T-helper 1 cell treated with Interleukin-12 subunit alpha and Interleukin-12 subunit beta and Interleukin-4 antibody, amounts not matched to agents 30 μg/mL and 1 μg/mL, for 36 hours (primary cell): ENCODE measurements around the gene ARL15.

Experiments
- H3K27ac Mint-ChIP-seq: one replicate; pipeline ENCODE4 v1.8.0; 2021; ENCODE audit warnings: mild to moderate bottlenecking, mixed read lengths
- H3K27me3 Mint-ChIP-seq: one replicate; pipeline ENCODE4 v1.8.0; 2021; ENCODE audit warnings: low read depth, mixed read lengths
- H3K36me3 Mint-ChIP-seq: one replicate; pipeline ENCODE4 v1.8.0; 2021; ENCODE audit warnings: low read depth, mixed read lengths
- H3K4me1 Mint-ChIP-seq: one replicate; pipeline ENCODE4 v1.8.0; 2021; ENCODE audit warnings: low read depth, mixed read lengths
- H3K4me3 Mint-ChIP-seq: one replicate; pipeline ENCODE4 v1.8.0; 2021; ENCODE audit warnings: mild to moderate bottlenecking, moderate library complexity, mixed read lengths
- H3K9me3 Mint-ChIP-seq: one replicate; pipeline ENCODE4 v1.8.0; 2021; ENCODE audit warnings: mixed read lengths

ARL15 gene

GRCh38 chr5:54197018-54197417 is 113.4 kb downstream of the ARL15 start:
- Mint-ChIP-seq H3K9me3 (peaks cover 10% of the 10 kb centered on the region), H3K36me3 (no peaks in the 10 kb centered on the region), H3K4me1 (no peaks in the 10 kb centered on the region), H3K4me3 (no peak overlapping the region), H3K27me3 (no peaks in the 10 kb centered on the region), H3K27ac (no peak overlapping the region)

- Mint-ChIP-seq H3K27ac (no peak overlapping the region), H3K4me3 (no peak overlapping the region), H3K36me3 (no peaks in the 10 kb centered on the region), H3K9me3 (peaks cover 4% of the 10 kb centered on the region), H3K4me1 (no peaks in the 10 kb centered on the region), H3K27me3 (no peaks in the 10 kb centered on the region)
Observed at GRCh38 chr5:54195701-54196100, 114.7 kb downstream of the ARL15 start.

- Mint-ChIP-seq H3K4me1 (no peaks in the 10 kb centered on the region), H3K27ac (no peak overlapping the region), H3K4me3 (no peak overlapping the region), H3K9me3 (no peaks in the 10 kb centered on the region), H3K36me3 (no peaks in the 10 kb centered on the region), H3K27me3 (no peaks in the 10 kb centered on the region)
Observed at GRCh38 chr5:54194318-54194717, 116.1 kb downstream of the ARL15 start.

- Mint-ChIP-seq H3K36me3 (no peaks in the 10 kb centered on the region), H3K27ac (no peak overlapping the region), H3K4me1 (no peaks in the 10 kb centered on the region), H3K9me3 (peaks cover 3% of the 10 kb centered on the region), H3K4me3 (no peak overlapping the region), H3K27me3 (no peaks in the 10 kb centered on the region)
Observed at GRCh38 chr5:54187694-54188093, 122.7 kb downstream of the ARL15 start.

GRCh38 chr5:54186912-54187445 is 123.4 kb downstream of the ARL15 start:
- peaks cover 3% of the 10 kb centered on the region for H3K9me3 Mint-ChIP-seq
- no peak overlapping the region for H3K27ac Mint-ChIP-seq
- H3K36me3 Mint-ChIP-seq: no peaks in the 10 kb centered on the region
- H3K4me3 Mint-ChIP-seq: no peak overlapping the region
- H3K4me1 Mint-ChIP-seq: no peaks in the 10 kb centered on the region
- H3K27me3 Mint-ChIP-seq: no peaks in the 10 kb centered on the region

- Mint-ChIP-seq H3K27me3 (no peaks in the 10 kb centered on the region), H3K27ac (no peak overlapping the region), H3K36me3 (no peaks in the 10 kb centered on the region), H3K4me3 (no peak overlapping the region), H3K4me1 (no peaks in the 10 kb centered on the region), H3K9me3 (peaks cover 3% of the 10 kb centered on the region)
Observed at GRCh38 chr5:54186108-54186507, 124.3 kb downstream of the ARL15 start.

GRCh38 chr5:54184806-54185205 is 125.6 kb downstream of the ARL15 start:
- Mint-ChIP-seq H3K27me3 (no peaks in the 10 kb centered on the region), H3K9me3 (peaks cover 3% of the 10 kb centered on the region), H3K4me3 (no peak overlapping the region), H3K4me1 (no peaks in the 10 kb centered on the region), H3K36me3 (no peaks in the 10 kb centered on the region), H3K27ac (no peak overlapping the region)

- H3K4me1 Mint-ChIP-seq: no peaks in the 10 kb centered on the region
- H3K27me3 Mint-ChIP-seq: no peaks in the 10 kb centered on the region
- H3K27ac Mint-ChIP-seq: no peak overlapping the region
- H3K9me3 Mint-ChIP-seq: peaks cover 3% of the 10 kb centered on the region
- no peak overlapping the region for H3K4me3 Mint-ChIP-seq
- H3K36me3 Mint-ChIP-seq: no peaks in the 10 kb centered on the region
Observed at GRCh38 chr5:54180630-54181031, 129.7 kb downstream of the ARL15 start.

- no peaks in the 10 kb centered on the region for H3K4me1 Mint-ChIP-seq
- no peaks in the 10 kb centered on the region for H3K36me3 Mint-ChIP-seq
- no peak overlapping the region for H3K4me3 Mint-ChIP-seq
- H3K27me3 Mint-ChIP-seq: no peaks in the 10 kb centered on the region
- H3K27ac Mint-ChIP-seq: no peak overlapping the region
- H3K9me3 Mint-ChIP-seq: no peaks in the 10 kb centered on the region
Observed at GRCh38 chr5:54178991-54179390, 131.4 kb downstream of the ARL15 start.

GRCh38 chr5:54178207-54178606 is 132.2 kb downstream of the ARL15 start:
- Mint-ChIP-seq H3K36me3 (no peaks in the 10 kb centered on the region), H3K27me3 (no peaks in the 10 kb centered on the region), H3K27ac (no peak overlapping the region), H3K4me1 (no peaks in the 10 kb centered on the region), H3K9me3 (no peaks in the 10 kb centered on the region), H3K4me3 (no peak overlapping the region)

- Mint-ChIP-seq H3K27ac (no peak overlapping the region), H3K4me1 (peaks cover 2% of the 10 kb centered on the region), H3K36me3 (no peaks in the 10 kb centered on the region), H3K9me3 (no peaks in the 10 kb centered on the region), H3K27me3 (no peaks in the 10 kb centered on the region), H3K4me3 (no peak overlapping the region)
Observed at GRCh38 chr5:54177058-54177457, 133.3 kb downstream of the ARL15 start.

- H3K27me3 Mint-ChIP-seq: no peaks in the 10 kb centered on the region
Observed at GRCh38 chr5:54176066-54176830, 134.1 kb downstream of the ARL15 start.

GRCh38 chr5:54173251-54173650 is 137.1 kb downstream of the ARL15 start:
- Mint-ChIP-seq H3K9me3 (no peaks in the 10 kb centered on the region), H3K27ac (no peak overlapping the region), H3K36me3 (peaks cover 2% of the 10 kb centered on the region), H3K4me3 (no peak overlapping the region), H3K27me3 (no peaks in the 10 kb centered on the region), H3K4me1 (peaks cover 3% of the 10 kb centered on the region)

More at GRCh38 chr5:54176066-54176830, 134.1 kb downstream of the ARL15 start:
- H3K36me3 Mint-ChIP-seq: no peaks in the 10 kb centered on the region
- no peak overlapping the region for H3K27ac Mint-ChIP-seq
- H3K4me1 Mint-ChIP-seq: peaks cover 3% of the 10 kb centered on the region
- H3K4me3 Mint-ChIP-seq: no peak overlapping the region
- no peaks in the 10 kb centered on the region for H3K9me3 Mint-ChIP-seq

GRCh38 chr5:54171645-54172384 is 138.6 kb downstream of the ARL15 start:
- Mint-ChIP-seq H3K4me1 (peaks cover 3% of the 10 kb centered on the region), H3K27ac (no peak overlapping the region), H3K9me3 (no peaks in the 10 kb centered on the region), H3K4me3 (no peak overlapping the region), H3K36me3 (peaks cover 2% of the 10 kb centered on the region), H3K27me3 (no peaks in the 10 kb centered on the region)

- Mint-ChIP-seq H3K9me3 (no peaks in the 10 kb centered on the region), H3K4me1 (no peaks in the 10 kb centered on the region), H3K4me3 (no peak overlapping the region), H3K36me3 (peaks cover 2% of the 10 kb centered on the region), H3K27me3 (no peaks in the 10 kb centered on the region), H3K27ac (no peak overlapping the region)
Observed at GRCh38 chr5:54165687-54166086, 144.7 kb downstream of the ARL15 start.
